ENCODE results near the gene SMC5. TPM values are rescaled to one million over a fixed set of nuclear protein-coding genes. Genes with fewer than 3 reads are reported as not detected.

The SMC5 gene
- total and polyA plus RNA-seq, 2 of the 8 experiments (the other 6 are each of a cell fraction or from before 2014, with no cell fraction given) = 4.5 to 22.6 TPM

DNA sequence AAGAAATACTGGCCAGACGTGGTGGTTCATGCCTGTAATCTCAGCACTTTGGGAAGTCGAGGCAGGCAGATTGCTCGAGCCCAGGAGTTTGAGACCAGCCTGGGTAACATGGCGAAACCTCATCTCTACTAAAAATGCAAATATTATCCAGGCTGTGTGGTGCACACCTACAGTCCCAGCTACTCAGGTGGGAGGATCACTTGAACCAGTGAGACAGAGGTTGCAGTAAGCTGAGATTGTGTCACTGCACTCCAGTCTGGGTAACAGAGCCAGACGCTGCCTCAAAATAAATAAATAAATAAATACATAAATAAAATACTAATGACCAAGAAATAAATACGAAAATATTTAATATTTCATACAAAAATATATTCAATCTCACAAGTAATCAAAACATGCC, 136.9 kb downstream of the SMC5 start:
- FAIRE-seq = no peak
- TF ChIP-seq SP2 (IDR thresholded peaks at IDR 0.05; ENCODE audit: low read length) = no peak

More for the DNA sequence above, 136.9 kb downstream of the SMC5 start:
- Histone ChIP-seq H3K14ac (ENCODE audit: insufficient read length) (no peak overlapping the region), H3K56ac (replicated peaks; ENCODE audit: insufficient read length, low read depth, low read length) (no peak overlapping the region), H3K79me1 (ENCODE audit: low read depth, low read length) (no peaks in the 10 kb centered on the region), H4K20me1 (replicated peaks in 1 of 2; ENCODE audit: control insufficient read depth in 1 of 2, insufficient read depth in 2 of 2, low read length in 2 of 2) (peaks cover 0 to 1% of the 10 kb centered on the region in 2 experiments), H3K23me2 (ENCODE audit: low read depth, low read length) (no peaks in the 10 kb centered on the region), H2BK15ac (ENCODE audit: low read length) (no peak overlapping the region), H4K91ac (replicated peaks; ENCODE audit: insufficient read length, low read length) (no peak overlapping the region), H3K23ac (ENCODE audit: insufficient read length) (no peak overlapping the region), H3K36me3 (ENCODE audit: control insufficient read depth in 2 of 4, insufficient read depth in 4 of 4, low read length in 3 of 4) (no peaks in the 10 kb centered on the region), H3K4me3 (ENCODE audit: extremely low read depth in 1 of 4, insufficient read depth in 2 of 4, low read depth in 3 of 4, low read length in 4 of 4) (no peak overlapping the region), H3K4me1 (replicated peaks in 1 of 4; ENCODE audit: control insufficient read depth in 3 of 4, insufficient read depth in 4 of 4, low read length in 3 of 4) (no peaks in the 10 kb centered on the region), H2BK120ac (replicated peaks; ENCODE audit: low read depth, low read length) (no peak overlapping the region), H4K5ac (ENCODE audit: insufficient read length, low read depth, low read length) (no peak overlapping the region), H2BK12ac (ENCODE audit: low read depth, low read length) (no peak overlapping the region), H2BK5ac (ENCODE audit: low read depth, low read length) (no peak overlapping the region), H2AK5ac (ENCODE audit: low read depth, low read length) (no peak overlapping the region), H3K27ac (ENCODE audit: low read depth, low read length) (no peak overlapping the region), H3K4ac (replicated peaks; ENCODE audit: insufficient read length, low read depth, low read length) (no peak overlapping the region), H2AFZ (ENCODE audit: low read length) (no peak overlapping the region), H3K18ac (ENCODE audit: extremely low read depth, low read length) (no peak overlapping the region), H2BK20ac (ENCODE audit: low read length) (no peak overlapping the region), H3K4me2 (ENCODE audit: insufficient read depth in 1 of 2, low read depth in 2 of 2, low read length in 2 of 2) (no peak overlapping the region), H4K8ac (ENCODE audit: extremely low read depth, insufficient read depth, low read length) (no peak overlapping the region), H3K9me3 (ENCODE audit: insufficient read depth in 2 of 2, low read depth in 1 of 2, low read length in 1 of 2) (no peaks in the 10 kb centered on the region), H3K79me2 (ENCODE audit: control insufficient read depth in 1 of 2, insufficient read depth in 2 of 2, low read length in 2 of 2) (no peaks in the 10 kb centered on the region), H3K27me3 (replicated peaks in 1 of 4; ENCODE audit: control insufficient read depth in 3 of 4, extremely low read depth in 1 of 4, insufficient read depth in 3 of 4, low read length in 3 of 4) (0 out of 7 replicates have a peak, but pooled peaks cover 0 to 3% (median 0%) of the 10 kb centered on the region in 4 experiments), H3K9ac (replicated peaks in 1 of 4; ENCODE audit: extremely low read depth in 1 of 4, low read depth in 3 of 4, low read length in 3 of 4) (no peak overlapping the region)
- POLR2A ChIA-PET (ENCODE audit: partially characterized antibody) = no interaction called here
- CTCF ChIA-PET (ENCODE audit: partially characterized antibody) = no interaction called here
- no peak for DNase-seq (ENCODE audit: low read depth in 1 of 2, low spot score in 2 of 2)
- 84% methylated on average over 6 of the region's 6 CpGs; no CpG with 5 or more reads in 1 of the 2 experiments for WGBS, 2 experiments (ENCODE audit: extremely low coverage in 1 of 2, insufficient coverage in 1 of 2, insufficient read length in 1 of 2, insufficient replicate concordance in 2 of 2, low coverage in 1 of 2, low lambda C conversion rate in 2 of 2, missing lambda C conversion rate in 1 of 2)
